HS-27A (cell line): ENCODE measurements around the gene ADGRD1.

Source experiments
- DNase-seq: peaks from one replicate; pipeline ENCODE4 v3.0.0-alpha.2; 2012; ENCODE audit warnings: low read depth, missing footprints

Gene ADGRD1

GRCh38 chr12:131024721-131025120 is 71.0 kb downstream of the ADGRD1 start:
- no peak for DNase-seq

GRCh38 chr12:131025234-131025633 is 71.5 kb downstream of the ADGRD1 start:
- DNase-seq, result no peak

GRCh38 chr12:131025939-131026702 is 72.4 kb downstream of the ADGRD1 start:
- no peak for DNase-seq

- no peak for DNase-seq
Measured at GRCh38 chr12:131026754-131027153, 73.0 kb downstream of the ADGRD1 start.

GRCh38 chr12:131027264-131027663 is 73.6 kb downstream of the ADGRD1 start:
- DNase-seq, result no peak

GRCh38 chr12:131027876-131028586 is 74.3 kb downstream of the ADGRD1 start:
- DNase-seq, result no peak

- no peak for DNase-seq
Measured at GRCh38 chr12:131028587-131029338, 75.1 kb downstream of the ADGRD1 start.

GRCh38 chr12:131030472-131031328 is 77.0 kb downstream of the ADGRD1 start:
- DNase-seq, result no peak

GRCh38 chr12:131032082-131032750 is 78.5 kb downstream of the ADGRD1 start:
- DNase-seq, result no peak

- DNase-seq, result no peak
Measured at GRCh38 chr12:131033486-131033885, 79.8 kb downstream of the ADGRD1 start.

- DNase-seq, result no peak
Measured at GRCh38 chr12:131033886-131034482, 80.3 kb downstream of the ADGRD1 start.

- DNase-seq, result no peak
Measured at GRCh38 chr12:131034631-131035244, 81.0 kb downstream of the ADGRD1 start.

GRCh38 chr12:131035245-131035681 is 81.6 kb downstream of the ADGRD1 start:
- DNase-seq, result no peak

- DNase-seq, result no peak
Measured at GRCh38 chr12:131038159-131038558, 84.5 kb downstream of the ADGRD1 start.

- DNase-seq, result no peak
Measured at GRCh38 chr12:131038961-131039950, 85.5 kb downstream of the ADGRD1 start.

- DNase-seq, result no peak
Measured at GRCh38 chr12:131040491-131040890, 86.8 kb downstream of the ADGRD1 start.

- no peak for DNase-seq
Measured at GRCh38 chr12:131041216-131041967, 87.7 kb downstream of the ADGRD1 start.
